ENCODE data around the gene RAB22A. TPM values are rescaled to one million over a fixed set of nuclear protein-coding genes. Genes with fewer than 3 reads are reported as not detected.

RAB22A gene
- total RNA-seq, 1 experiment from 2014 or later = 9.9 TPM

GRCh38 chr20:58394801-58395200 lies 85.3 kb downstream of the RAB22A start (continued):
- TF ChIP-seq, protein P1, sequence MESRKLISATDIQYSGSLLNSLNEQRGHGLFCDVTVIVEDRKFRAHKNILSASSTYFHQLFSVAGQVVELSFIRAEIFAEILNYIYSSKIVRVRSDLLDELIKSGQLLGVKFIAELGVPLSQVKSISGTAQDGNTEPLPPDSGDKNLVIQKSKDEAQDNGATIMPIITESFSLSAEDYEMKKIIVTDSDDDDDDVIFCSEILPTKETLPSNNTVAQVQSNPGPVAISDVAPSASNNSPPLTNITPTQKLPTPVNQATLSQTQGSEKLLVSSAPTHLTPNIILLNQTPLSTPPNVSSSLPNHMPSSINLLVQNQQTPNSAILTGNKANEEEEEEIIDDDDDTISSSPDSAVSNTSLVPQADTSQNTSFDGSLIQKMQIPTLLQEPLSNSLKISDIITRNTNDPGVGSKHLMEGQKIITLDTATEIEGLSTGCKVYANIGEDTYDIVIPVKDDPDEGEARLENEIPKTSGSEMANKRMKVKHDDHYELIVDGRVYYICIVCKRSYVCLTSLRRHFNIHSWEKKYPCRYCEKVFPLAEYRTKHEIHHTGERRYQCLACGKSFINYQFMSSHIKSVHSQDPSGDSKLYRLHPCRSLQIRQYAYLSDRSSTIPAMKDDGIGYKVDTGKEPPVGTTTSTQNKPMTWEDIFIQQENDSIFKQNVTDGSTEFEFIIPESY (IDR thresholded peaks at IDR 0.05; ENCODE audit: extremely low read depth, insufficient replicate concordance, low read length) = no peak
- no peak for TF ChIP-seq RAD21 (IDR thresholded peaks at IDR 0.05; ENCODE audit: low read depth)
- TF ChIP-seq EZH2phosphoT487 (IDR thresholded peaks at IDR 0.05; ENCODE audit: borderline replicate concordance) = no peak
- TF ChIP-seq EZH2 (IDR thresholded peaks at IDR 0.05) = no peak

DNA sequence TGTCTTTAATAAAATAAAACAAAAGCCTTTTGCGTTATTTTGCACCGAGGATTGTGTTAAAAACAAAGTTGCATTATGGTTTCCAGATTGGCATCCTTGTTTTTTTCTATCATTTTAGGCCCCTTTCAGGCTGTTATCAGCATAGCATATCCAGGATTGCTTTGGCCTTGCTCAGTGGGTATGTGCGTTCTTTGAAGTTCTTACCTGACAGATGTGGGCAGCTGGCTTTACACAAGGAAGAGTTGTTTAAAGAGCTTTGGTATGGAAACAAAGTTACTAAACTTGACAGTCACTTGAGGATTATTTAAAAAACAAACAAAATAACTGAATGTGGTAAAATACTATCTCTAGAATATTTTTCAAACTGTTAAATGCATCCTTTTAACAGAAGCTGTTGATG lies 86.1 kb downstream of the RAB22A start:
- no peak overlapping the region for H3K4me2 ChIP-seq (ENCODE audit: low read length)
- RAD21 ChIA-PET (ENCODE audit: low non-redundant PET in 1 of 2, low total read pairs in 2 of 2, uncharacterized antibody in 2 of 2, unreplicated experiment in 2 of 2) = no interaction called here
- POLR2A ChIA-PET = no interaction called here
- H3K36me3 ChIP-seq (ENCODE audit: control insufficient read depth in 1 of 2, insufficient read depth in 2 of 2, low read length in 2 of 2) = peaks cover 9 to 11% of the 10 kb centered on the region in 2 experiments; a peak in 3 of 4 replicates
- ATAC-seq = no peak
- intact Hi-C loops (cut with micrococcal nuclease) = no loop called here
- H3K4me1 ChIP-seq (ENCODE audit: control insufficient read depth in 1 of 2, insufficient read depth in 2 of 2, low read length in 2 of 2) = peaks cover 4 to 6% of the 10 kb centered on the region in 2 experiments
- no peaks in the 10 kb centered on the region for H3K9me2 ChIP-seq (ENCODE audit: insufficient read depth)
- no peak overlapping the region for H3K4me3 ChIP-seq (replicated peaks in 1 of 2; ENCODE audit: low read depth in 1 of 2, low read length in 2 of 2)
- peaks cover 26% of the 10 kb centered on the region; the same call in 1 of the 2 replicates for H4K20me1 ChIP-seq (ENCODE audit: insufficient read depth)
- H3K9me3 ChIP-seq (ENCODE audit: control insufficient read depth in 1 of 2, insufficient read depth in 1 of 2, low read depth in 1 of 2, low read length in 2 of 2) = no peaks in the 10 kb centered on the region
- CTCF ChIA-PET = no interaction called here
- no peak overlapping the region for H2AFZ ChIP-seq (ENCODE audit: low read depth, low read length, poor library complexity, severe bottlenecking)
- no TSS peak for BruUV-seq (replicated peaks)
- TF ChIP-seq YY1 (IDR thresholded peaks at IDR 0.05; ENCODE audit: extremely low read depth, insufficient replicate concordance, low read depth, low read length) (no peak), EGR1 (IDR thresholded peaks at IDR 0.05; ENCODE audit: low read depth) (no peak), SIN3A (IDR thresholded peaks at IDR 0.05; ENCODE audit: low read depth) (no peak), POLR2A (IDR thresholded peaks at IDR 0.05; ENCODE audit: borderline replicate concordance, extremely low read depth, insufficient read depth, insufficient read length) (no peak), CEBPB (IDR thresholded peaks at IDR 0.05; ENCODE audit: low read depth) (no peak), SP1 (IDR thresholded peaks at IDR 0.05; ENCODE audit: low read depth) (no peak), POLR2AphosphoS5 (IDR thresholded peaks at IDR 0.05; ENCODE audit: low read depth, low read length) (no peak)
- peaks cover 99% of the 10 kb centered on the region for H3K79me2 ChIP-seq (ENCODE audit: insufficient read depth, low read length)
- H3K27me3 ChIP-seq (ENCODE audit: insufficient read depth, low read length) = no peaks in the 10 kb centered on the region
- no peak overlapping the region for H3K27ac ChIP-seq (ENCODE audit: low read depth, low read length)
- no peak for DNase-seq (ENCODE audit: low read depth, low spot score)
- H3K9ac ChIP-seq (ENCODE audit: low read length) = no peak overlapping the region

All from HCT116 (cell line).